Endodermal cell (in vitro differentiated cells): ENCODE data around the gene ATRN. TPM values are rescaled to one million over a fixed set of nuclear protein-coding genes. Genes with fewer than 3 reads are reported as not detected.
A peak's percentile ranks its signal among the peaks of the same experiment; 100 is the strongest.

Experiments
- DNase-seq: peaks from one replicate; pipeline ENCODE4 v3.0.0-alpha.2; 2017
- H3K27ac ChIP-seq: 2 replicates; pipeline ENCODE4 v1.5.1; 2013; ENCODE audit warnings: mild to moderate bottlenecking, low read depth, low read length, moderate library complexity
- H3K27me3 ChIP-seq: 2 replicates; pipeline ENCODE4 v1.6.1; 2013; ENCODE audit warnings: mild to moderate bottlenecking, low read length, moderate library complexity; ENCODE audit not compliant: insufficient read depth, control insufficient read depth, poor library complexity, severe bottlenecking
- H3K36me3 ChIP-seq: 2 replicates; pipeline ENCODE4 v1.7.0; 2013; ENCODE audit warnings: mild to moderate bottlenecking, low read length, moderate library complexity; ENCODE audit not compliant: control insufficient read depth, insufficient read depth
- H3K4me1 ChIP-seq: one replicate; pipeline ENCODE4 v1.7.0; 2013; ENCODE audit warnings: low read length; ENCODE audit not compliant: control insufficient read depth, insufficient read depth
- H3K4me3 ChIP-seq: 2 replicates; pipeline ENCODE4 v1.5.1; 2013; ENCODE audit warnings: mild to moderate bottlenecking, low read length, moderate library complexity
- H3K9ac ChIP-seq: 2 replicates; pipeline ENCODE4 v1.6.1; 2013; ENCODE audit warnings: mild to moderate bottlenecking, low read length, moderate library complexity; ENCODE audit not compliant: poor library complexity, severe bottlenecking; ENCODE audit errors: extremely low read depth
- H3K9me3 ChIP-seq: 2 replicates; pipeline ENCODE4 v1.6.1; 2013; ENCODE audit warnings: mild to moderate bottlenecking, low read length, moderate library complexity; ENCODE audit not compliant: control insufficient read depth
- H3K27ac Mint-ChIP-seq: 2 replicates; pipeline ENCODE4 v1.8.0; 2020; ENCODE audit warnings: mixed read lengths
- H3K27me3 Mint-ChIP-seq: 2 replicates; pipeline ENCODE4 v1.8.0; 2021; ENCODE audit warnings: mild to moderate bottlenecking, mixed read lengths; ENCODE audit not compliant: insufficient read depth
- H3K36me3 Mint-ChIP-seq: 2 replicates; pipeline ENCODE4 v1.8.0; 2020; ENCODE audit warnings: low read depth, mixed read lengths
- H3K4me1 Mint-ChIP-seq: 2 replicates; pipeline ENCODE4 v1.8.0; 2020; ENCODE audit warnings: mixed read lengths
- H3K4me3 Mint-ChIP-seq: 2 replicates; pipeline ENCODE4 v1.8.0; 2020; ENCODE audit warnings: mild to moderate bottlenecking, moderate library complexity, mixed read lengths
- H3K9me3 Mint-ChIP-seq: 2 replicates; pipeline ENCODE4 v1.8.0; 2020; ENCODE audit warnings: mild to moderate bottlenecking, mixed read lengths
- WGBS, 2 experiments: methylation state at CpG; one replicate each; pipeline versions ENCODE4 v1.1.5 to v1.1.7; 2013; ENCODE audit warnings: missing lambda C conversion rate in 2 of 2, mixed read lengths in 1 of 2; ENCODE audit not compliant: insufficient coverage in 1 of 2, insufficient read length in 1 of 2; 5-methylcytosine and 5-hydroxymethylcytosine counted together
- total RNA-seq, 2 donors: library from RNA; stranded (reverse); fragmentation: NEBNext Ultra II Directional in 1 of 2; extraction: Animal tissue kit (Norgen Biotek cat#: 25700) in 1 of 2; gene quantifications; 2 replicates in 1 of 2; 3 replicates in 1 of 2; pipeline ENCODE4 v1.2.1, GENCODE V29; 2021
- TF ChIP-seq, protein P1 (sequence below): fragments of 200-600 bp; sonication (generic); conservative IDR thresholded peaks from 2 replicates; pipeline ENCODE4 v1.5.0; 2021; ENCODE audit warnings: antibody characterized with exemption, mild to moderate bottlenecking

ATRN gene
- total RNA-seq, 2 donors from 2014 or later, result 27.4 to 31.2 TPM

DNA sequence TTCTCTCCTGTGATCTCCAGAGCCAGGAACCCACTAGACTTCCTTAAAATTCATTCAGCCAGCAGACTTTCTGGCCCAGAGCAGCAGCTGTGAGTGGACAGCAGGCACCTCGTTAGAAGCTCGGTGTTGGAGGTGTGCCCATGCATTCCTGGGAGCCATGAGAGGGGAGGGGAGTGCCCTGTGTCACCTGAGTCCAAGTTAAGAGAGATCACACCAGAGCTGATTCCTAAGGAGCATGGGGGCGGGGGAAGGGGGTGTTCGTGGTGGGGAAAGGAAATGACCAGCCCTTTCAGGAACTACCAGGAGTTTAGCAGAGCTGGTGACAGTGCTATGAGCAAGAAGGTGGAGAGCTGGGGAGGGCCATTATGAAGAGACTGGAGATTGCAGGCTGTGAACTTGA, 145.4 kb downstream of the ATRN start:
- WGBS, 2 experiments, result 61 to 93% methylated on average over 2 to 4 of the region's 4 CpGs
- no peak overlapping the region for H3K4me3 Mint-ChIP-seq
- Histone ChIP-seq H3K36me3 (no peaks in the 10 kb centered on the region), H3K9ac (no peak overlapping the region), H3K27me3 (no peaks in the 10 kb centered on the region), H3K4me1 (no peaks in the 10 kb centered on the region), H3K9me3 (no peaks in the 10 kb centered on the region), H3K4me3 (no peak overlapping the region), H3K27ac (no peak overlapping the region)
- H3K27ac Mint-ChIP-seq, result peak overlapping the region; percentile 69
- no peaks in the 10 kb centered on the region for H3K27me3 Mint-ChIP-seq
- TF ChIP-seq, protein P1, sequence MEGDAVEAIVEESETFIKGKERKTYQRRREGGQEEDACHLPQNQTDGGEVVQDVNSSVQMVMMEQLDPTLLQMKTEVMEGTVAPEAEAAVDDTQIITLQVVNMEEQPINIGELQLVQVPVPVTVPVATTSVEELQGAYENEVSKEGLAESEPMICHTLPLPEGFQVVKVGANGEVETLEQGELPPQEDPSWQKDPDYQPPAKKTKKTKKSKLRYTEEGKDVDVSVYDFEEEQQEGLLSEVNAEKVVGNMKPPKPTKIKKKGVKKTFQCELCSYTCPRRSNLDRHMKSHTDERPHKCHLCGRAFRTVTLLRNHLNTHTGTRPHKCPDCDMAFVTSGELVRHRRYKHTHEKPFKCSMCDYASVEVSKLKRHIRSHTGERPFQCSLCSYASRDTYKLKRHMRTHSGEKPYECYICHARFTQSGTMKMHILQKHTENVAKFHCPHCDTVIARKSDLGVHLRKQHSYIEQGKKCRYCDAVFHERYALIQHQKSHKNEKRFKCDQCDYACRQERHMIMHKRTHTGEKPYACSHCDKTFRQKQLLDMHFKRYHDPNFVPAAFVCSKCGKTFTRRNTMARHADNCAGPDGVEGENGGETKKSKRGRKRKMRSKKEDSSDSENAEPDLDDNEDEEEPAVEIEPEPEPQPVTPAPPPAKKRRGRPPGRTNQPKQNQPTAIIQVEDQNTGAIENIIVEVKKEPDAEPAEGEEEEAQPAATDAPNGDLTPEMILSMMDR, result no peak
- H3K4me1 Mint-ChIP-seq, result peaks cover 13% of the 10 kb centered on the region
- no peaks in the 10 kb centered on the region for H3K36me3 Mint-ChIP-seq
- H3K9me3 Mint-ChIP-seq, result no peaks in the 10 kb centered on the region
- DNase-seq, result peak; percentile 87

DNA sequence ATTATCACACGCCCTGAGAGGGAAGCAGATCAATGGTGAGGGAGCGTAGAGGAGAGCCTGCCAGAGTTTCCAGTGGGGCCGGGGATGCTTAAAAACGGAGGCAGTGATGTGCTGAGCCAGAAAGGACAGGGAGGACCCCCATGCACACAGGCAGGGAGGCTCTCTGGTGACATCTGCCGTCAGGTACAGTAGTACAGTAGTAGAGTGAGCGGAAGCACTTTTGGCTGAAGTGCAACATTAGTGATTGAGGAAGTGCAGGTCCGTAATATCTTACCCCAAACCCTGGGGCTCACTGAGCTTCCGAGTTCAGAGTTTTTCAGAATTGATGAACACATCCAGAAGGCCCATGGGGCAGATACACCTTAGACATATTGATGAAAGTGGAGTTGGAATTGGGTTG, 150.3 kb downstream of the ATRN start:
- Mint-ChIP-seq H3K27me3 (no peaks in the 10 kb centered on the region), H3K27ac (no peak overlapping the region), H3K9me3 (no peaks in the 10 kb centered on the region), H3K4me3 (no peak overlapping the region), H3K36me3 (no peaks in the 10 kb centered on the region), H3K4me1 (peaks cover 7% of the 10 kb centered on the region)
- TF ChIP-seq, protein P1, result peak; percentile 72
- no peaks in the 10 kb centered on the region for H3K27me3 ChIP-seq
- WGBS, 2 experiments, result 75 to 76% methylated on average over 6 to 8 of the region's 8 CpGs
- no peak overlapping the region for H3K4me3 ChIP-seq
- no peaks in the 10 kb centered on the region for H3K4me1 ChIP-seq
- H3K36me3 ChIP-seq, result no peaks in the 10 kb centered on the region
- peak; percentile 69 for DNase-seq
- H3K27ac ChIP-seq, result no peak overlapping the region
- H3K9me3 ChIP-seq, result no peaks in the 10 kb centered on the region
- H3K9ac ChIP-seq, result no peak overlapping the region

DNA sequence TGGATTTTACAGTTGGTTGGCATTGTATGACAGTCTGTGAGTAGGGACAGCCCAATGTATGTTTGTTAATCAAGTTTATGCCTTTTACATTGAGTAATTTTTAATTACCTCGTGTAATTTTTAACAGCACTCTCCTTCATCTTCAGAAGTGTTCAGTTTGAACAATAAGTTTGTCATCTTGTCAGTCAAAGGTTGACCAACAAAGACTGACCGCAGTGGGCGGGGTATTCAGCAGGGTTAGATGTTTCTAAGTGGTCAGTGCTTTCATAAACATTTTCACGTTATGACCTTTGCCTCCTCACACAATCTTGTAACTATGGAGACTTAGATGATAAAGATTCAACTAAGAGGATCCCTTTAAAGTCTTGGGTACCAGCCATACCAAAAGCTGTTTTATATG, 151.6 kb downstream of the ATRN start:
- Mint-ChIP-seq H3K27ac (no peak overlapping the region), H3K4me1 (no peaks in the 10 kb centered on the region), H3K36me3 (peaks cover 5% of the 10 kb centered on the region), H3K4me3 (no peak overlapping the region), H3K9me3 (no peaks in the 10 kb centered on the region), H3K27me3 (no peaks in the 10 kb centered on the region)
- Histone ChIP-seq H3K27ac (no peak overlapping the region), H3K4me3 (no peak overlapping the region), H3K27me3 (no peaks in the 10 kb centered on the region), H3K9me3 (no peaks in the 10 kb centered on the region), H3K4me1 (no peaks in the 10 kb centered on the region), H3K9ac (no peak overlapping the region), H3K36me3 (no peaks in the 10 kb centered on the region)
- WGBS, 2 experiments, result 90 to 96% methylated on average over 2 to 4 of the region's 4 CpGs
- TF ChIP-seq, protein P1, result no peak
- no peak for DNase-seq
